SKM-1 treated with dmso at 0.1 percent for 144 hours (cell line): ENCODE results near the gene PRSS27.

Source experiments
- DNase-seq: peaks from one replicate; lab custom pipeline; 2025; ENCODE audit not compliant: unreplicated experiment; lab: John Stamatoyannopoulos, UW

PRSS27 gene

DNA sequence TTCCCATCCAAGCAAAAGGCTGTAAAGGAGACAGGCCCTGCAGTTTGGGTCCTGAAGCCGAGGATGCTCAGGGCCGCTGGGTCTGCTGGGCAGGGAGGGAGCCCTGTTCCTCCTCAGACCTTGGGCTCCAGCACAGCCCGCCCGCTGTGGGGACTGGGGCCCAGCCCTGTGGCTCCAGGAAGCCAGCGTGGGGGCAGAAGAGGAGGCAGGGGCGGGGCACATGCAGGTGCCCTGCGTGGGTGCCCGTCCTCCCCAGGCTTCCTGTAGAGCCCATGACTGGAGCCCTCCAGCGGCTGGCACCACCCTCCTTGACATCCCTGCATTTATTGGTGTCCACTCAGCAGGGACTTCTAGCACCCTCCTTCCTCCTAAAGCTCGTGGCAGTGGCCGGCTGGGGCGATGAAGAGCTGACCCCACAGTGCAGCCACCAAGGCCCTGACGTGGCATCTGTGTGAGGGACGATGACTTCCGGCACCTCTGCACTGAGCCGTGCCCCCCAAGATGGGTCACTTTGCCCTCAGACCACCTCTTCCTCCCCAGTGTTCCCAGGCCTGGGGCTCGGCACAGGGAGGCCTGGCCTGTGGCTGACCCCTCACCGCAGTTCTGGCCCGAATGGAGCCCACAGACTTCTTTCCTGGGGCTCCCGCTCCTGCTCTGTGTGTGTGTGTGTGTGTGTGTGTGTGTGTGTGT is 9.9 kb downstream of the PRSS27 start:
- no peak for DNase-seq

DNA sequence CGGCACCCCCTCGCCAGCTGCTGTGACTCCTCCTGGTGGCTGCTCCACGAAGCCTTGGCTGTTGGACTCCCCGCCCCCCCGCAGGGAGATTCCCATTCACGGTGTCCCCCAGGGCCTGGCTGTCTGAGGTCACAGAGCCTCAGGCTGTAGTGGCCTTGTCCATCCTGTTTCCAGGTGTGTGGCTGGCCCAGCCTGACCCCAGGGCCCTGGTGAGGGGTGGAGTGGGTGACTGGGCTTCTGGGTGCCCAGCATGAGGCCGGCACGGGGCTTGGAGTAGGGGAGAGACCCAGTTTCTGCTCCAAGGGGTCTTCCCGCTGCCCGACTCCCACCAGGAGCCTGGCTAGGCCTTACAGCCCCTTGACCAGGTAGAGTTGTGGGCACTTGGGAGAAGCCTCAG is 10.4 kb downstream of the PRSS27 start:
- no peak for DNase-seq

DNA sequence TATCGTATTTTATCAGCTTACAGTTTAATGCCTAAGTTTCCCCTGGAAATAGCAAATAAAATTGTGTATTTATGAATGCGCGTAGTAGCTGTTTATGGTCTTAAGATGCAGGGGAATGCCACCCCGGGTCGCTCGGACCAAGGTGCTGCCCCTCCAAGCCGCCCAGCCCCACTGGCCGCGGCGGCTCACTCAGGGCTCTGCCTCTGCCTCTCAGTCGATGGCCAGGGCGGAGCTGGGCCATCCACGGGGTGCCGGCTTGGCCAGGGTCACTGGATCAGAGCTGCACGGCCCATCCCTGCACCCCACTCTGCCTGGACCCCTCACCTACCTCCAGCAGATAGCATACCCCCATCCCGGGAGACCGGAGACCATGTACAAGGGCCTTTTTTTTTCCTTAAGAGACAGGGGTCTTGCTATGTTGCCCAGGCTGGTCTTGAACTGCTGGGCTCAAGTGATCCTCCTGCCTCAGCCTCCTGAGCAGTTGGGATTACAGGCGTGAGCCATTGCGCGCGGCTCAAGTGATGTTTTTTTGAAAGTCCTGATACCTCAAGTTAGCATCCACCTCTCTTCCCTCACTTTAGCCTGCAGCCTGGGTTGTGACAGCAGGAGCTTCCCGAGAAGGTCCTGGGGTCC is 11.0 kb downstream of the PRSS27 start:
- DNase-seq, result no peak

DNA sequence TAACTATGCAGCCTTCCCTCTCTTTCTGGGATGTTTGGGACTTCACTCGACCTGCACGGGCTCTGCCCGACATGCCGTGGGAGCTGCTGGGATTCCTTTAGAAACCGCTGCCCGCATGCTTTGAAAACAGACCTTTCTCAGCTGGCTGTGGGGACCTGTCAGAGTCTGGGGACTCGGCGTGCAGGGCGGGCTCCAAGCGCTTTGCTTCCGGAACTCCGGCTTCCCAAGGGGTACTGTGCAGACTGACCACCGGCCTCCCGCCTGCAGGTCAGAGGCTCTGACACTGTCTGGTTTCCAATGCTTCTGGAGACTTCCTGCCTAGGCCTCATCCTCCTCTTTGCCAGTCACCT is 11.8 kb downstream of the PRSS27 start:
- DNase-seq, result no peak

DNA sequence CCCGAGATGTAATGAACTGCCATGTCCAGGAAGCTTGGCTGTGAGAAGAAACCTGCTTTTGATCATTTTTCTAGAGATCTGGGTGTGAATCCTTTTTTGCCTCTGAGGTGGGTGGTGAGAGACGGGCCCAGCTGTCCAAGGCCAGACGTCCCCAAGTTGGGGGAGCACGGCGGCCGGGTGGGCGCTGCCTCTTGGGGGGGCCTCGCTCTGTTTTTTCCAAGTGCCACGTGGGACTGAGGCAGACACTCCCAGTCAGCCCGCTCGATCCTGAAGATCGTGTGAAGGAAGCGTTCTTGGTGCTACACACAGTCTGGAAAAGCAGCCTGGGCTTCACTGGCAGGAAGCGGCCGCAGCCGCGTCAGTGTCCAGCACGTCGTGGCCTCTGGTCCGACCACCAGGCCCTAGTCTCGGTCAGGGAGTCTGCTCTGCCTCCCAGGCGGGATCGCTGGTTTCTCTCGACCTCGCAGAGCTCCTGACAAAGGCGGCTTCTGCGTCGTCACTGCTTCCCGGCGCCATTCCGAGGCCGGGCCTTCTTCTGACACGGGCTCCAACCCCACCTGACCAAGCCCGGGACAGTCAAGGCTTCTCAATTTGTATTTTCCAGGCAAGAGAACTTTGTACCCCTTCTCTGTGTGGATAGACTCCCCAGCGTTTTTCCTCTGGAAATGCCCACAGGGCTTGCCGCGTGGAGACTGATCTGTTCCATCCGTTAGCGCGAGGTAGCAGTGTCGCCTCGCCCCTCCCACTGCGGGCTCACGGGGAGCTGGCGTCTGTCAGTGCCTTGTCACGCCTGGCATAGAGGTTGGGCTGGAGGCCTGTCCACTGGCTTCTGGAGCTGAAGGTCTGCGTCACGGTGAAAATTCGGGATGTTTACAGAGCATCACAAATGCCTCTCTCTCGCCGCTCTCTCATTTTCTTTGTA is 12.4 kb downstream of the PRSS27 start:
- DNase-seq, result no peak

DNA sequence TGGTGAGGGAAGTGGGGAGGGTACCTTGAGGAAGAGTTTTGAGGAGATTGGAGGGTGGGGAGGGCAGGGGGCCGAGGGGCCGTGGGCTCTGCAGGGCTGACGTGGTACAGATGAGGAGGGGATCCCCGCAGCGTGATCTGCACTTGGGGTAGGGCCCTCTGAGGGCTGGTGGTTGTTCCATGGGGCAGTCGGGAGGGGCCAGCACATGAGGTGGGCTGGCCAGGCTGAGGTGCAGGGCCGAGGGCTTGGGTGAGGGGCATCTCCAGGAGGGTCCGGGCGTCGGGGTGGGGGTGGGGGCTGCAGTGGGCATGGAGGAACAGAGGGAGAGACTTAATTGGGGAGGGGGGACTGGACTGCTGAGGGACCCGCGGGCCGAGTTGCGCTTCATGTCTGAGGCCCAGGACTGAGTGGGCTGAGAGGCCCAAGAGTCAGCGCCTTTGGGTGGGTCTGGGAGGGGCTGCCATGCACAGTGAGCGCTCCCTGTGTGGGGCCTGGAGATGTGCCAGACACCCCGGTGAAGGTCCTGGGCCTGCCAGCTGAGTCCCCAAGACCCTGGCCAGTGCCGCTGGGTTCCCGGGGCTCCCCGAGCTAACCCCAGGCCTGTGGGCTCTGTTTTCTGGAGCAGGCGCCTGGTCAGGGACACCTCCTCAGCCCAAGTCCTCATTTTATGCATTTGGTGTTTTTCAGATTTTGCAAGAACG is 13.3 kb downstream of the PRSS27 start:
- DNase-seq, result no peak

DNA sequence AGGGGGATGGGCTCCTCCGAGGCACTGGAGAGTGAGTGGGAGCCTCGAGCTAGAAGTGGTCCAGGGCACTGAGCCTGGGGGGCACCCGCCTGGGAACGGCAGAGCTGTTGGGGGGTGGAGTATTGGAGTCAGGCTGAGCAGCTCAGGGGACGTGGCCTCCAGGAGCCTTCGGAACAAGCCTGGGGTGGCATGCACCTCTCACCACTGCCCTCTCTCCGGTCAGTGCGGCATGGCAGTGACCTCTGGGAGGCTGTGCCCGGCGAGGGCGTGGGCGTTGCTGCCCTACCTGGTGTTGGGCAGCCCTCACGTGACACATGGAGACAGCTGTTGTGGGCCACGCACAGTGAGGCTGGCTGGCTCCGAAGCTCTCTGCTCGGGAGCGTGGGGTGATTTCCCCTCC is 13.9 kb downstream of the PRSS27 start:
- DNase-seq, result no peak

DNA sequence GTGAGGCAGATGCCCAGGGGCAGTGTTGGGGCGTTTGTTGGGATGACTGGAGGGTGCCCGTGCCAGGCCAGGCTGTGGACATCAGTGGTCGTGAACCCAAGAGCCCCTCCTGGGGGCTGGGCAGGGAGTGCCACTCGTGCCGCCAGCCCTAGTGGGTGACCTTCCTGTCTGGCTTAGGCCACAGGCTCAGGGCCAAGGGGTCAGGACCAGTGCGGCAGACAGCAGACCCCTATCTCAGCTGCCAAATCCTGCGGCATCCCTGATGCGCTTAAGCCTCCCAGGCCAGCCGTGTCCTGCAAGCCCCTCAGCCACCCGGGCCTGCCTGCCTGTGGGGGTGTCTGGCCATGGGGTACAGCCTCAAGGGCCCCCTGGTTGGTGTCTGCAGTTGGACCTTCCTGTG is 14.7 kb downstream of the PRSS27 start:
- DNase-seq, result no peak

DNA sequence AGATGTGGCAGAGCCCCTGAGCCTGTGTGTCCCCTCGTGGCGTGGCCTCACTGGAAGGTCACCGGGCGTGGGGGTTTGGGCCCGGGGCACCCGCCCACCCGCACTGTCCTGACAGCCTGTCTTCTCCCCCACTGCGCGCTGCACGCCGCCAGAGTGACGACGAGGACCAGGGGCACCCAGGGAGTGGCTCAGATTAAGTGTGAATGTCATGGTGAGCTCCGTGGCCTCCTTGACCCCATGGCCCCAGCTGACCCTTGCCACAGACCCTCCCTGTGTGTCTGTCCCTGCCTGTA is 15.1 kb downstream of the PRSS27 start:
- DNase-seq, result no peak

DNA sequence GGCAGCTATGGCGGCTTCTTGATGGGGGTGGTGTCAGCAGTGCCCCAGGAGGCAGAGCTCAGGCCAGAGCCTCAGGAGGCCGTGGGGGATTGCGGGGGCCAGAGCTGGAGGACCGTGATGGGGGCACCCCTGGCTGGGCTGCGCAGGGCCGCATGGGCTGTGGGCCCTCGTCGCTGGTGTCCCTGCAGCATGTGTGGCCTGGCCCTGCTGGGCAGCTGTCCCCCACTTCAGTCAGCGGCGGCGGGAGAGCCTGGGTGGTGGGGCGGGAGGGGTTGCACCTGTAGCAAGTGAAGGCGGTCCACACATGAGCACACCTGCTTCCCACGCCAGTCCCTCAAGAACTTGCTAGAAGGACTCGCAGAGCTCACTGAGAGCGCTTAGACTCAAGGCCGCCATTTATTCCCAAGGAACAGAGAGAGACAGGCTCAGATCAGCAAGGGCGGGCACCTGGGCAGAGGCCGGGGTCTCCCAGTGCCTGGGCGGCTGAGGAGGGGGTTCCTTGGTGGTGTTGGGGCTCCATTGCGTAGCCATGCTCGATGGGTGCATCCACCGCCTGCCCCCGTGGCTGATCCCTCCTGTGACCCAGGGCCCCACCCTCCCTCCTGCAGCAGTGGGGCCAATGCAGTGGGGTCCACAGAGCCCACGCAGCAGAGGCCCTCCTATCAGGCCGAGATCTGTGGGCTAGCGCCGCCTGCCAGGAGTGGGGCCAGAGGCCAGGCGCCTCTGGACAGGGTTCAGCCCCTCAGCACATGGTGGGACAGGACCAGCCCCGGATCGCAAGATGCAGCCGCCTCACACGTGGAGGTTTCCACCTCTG is 15.7 kb downstream of the PRSS27 start:
- no peak for DNase-seq

DNA sequence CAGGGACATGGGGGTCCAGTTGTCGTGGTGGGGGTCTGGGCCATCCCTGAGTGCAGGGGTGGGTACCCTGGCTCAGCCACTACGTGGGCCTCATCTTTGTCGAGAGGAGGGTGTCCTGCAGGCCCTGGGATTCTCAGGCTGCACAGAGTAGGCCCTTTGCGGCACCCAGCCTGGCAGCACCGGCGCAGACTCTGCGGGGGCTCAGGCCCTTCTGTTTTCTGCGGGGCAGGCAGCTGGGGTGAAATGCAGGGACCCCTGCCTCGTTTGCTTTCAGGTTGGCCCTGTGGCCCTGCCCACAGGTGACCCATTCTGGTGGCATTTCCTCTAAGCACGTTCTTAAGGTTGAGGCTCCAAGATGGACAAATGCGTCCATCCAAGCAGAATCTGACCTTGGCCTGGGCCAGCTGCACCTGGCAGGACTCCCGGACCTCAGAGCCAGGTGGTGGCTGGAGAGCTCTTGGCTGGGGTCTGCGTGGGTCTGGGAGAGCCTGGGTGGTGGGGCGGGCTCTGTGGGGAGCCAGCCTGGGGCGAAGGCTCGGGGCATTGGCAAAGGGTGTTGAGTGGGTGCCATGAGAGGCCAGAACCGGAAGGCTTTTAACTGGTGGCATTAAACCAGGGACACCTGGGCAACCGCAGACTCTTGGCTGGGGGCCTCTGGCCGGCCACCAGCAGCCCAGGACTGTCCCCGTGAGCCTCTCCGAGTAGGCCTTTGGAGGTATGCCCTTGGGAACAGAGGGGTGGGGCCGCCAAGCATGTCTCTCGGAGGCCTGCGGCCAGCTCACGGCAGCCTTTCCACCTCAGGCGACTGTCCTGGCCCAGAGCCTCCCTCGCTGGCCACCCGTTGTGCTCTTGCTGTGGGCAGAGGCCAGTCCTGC is 16.9 kb downstream of the PRSS27 start:
- DNase-seq, result no peak

DNA sequence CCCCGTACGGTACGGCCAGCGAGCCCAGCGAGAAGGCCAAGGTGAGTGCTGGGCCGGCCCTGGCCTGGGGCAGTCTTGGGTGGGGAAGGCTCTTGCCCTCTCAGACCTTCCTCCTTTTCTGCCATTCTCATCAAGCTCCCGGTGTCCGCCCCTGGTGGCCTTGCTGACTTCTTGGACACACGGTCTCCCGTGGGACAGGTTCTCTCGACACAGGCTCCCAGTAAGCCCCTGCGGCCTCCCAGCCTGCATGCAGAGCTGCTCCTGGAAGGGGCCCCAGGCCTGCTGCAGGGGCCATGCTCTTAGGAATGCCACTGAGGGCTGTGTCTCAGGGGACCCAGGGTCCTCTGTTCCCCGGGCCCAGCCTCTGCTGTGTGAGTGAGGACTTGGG is 17.6 kb downstream of the PRSS27 start:
- DNase-seq, result no peak

DNA sequence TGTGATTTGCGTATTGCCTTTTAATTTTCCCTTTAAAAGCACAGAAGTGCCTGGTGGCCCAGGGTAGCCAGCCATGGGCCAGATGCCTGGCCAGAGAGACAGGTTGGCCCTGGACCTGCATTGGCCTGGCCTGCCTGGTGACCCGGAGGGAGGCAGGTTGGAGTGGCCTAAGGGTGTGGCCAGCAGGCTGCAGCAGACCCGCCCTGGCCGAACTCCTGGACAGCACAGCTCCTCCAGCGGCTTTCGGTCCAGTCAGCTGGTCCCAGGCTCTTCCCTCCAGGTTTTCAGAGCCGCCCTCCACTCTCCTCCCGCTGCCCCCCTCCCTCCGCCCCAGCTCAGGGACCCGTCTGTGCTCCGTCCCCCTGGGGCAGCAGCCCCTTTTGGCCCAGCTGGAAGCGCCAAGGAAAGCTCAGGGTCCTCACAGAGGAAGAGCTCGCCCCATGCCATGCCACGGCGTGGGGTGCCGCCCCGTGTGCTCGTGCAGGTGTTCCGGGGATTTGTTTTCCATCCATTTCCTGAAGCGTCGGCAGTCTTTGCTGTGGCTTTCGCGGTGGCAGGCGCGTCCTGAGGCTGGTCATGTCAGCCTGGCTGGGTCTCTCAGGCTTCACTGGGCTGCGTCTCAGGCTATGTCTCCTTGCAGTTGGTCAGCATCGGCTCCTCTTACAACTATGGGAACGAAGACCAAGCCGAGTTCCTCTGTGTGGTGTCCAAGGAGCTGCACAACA is 18.1 kb downstream of the PRSS27 start:
- no peak for DNase-seq

DNA sequence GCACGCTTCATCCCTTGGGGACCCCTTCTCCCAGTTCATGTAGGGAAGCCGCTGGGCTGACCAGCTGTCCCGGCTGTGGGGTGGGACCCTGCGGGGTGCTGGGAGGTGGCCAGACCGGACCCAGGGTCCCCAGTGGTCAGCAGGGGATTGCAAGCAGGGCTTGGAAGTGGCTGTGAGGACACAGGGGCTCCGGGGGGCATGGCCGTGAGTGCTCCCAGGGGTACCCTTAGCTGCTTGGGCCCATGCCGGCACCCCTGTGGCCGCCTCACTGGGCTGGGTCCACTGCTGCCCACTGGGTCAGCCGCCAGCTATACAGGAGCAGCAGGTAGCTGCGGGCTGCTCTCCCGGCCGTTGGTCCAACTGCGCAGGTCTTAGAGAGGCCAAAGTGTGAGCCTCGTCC is 18.8 kb downstream of the PRSS27 start:
- DNase-seq, result no peak

DNA sequence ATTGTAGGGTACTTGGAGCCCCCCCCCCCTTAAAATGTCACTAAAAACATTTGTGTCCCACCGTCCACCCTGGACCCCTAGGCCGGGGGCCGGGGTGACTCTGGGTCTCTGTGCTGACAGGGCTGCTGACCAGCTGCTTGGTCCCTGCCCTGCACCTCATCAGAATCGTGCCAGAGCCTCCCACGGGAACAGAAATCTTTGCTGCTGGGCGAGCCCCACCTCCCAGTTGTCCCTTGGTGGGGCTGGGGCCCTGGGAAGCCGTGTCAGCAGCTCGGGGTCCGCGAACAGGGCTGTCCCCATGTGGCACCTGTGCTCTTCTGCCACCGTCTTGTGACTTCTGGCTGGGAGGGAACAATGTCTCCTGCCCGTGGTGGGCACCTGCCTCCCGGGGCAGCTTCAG is 19.2 kb downstream of the PRSS27 start:
- no peak for DNase-seq

DNA sequence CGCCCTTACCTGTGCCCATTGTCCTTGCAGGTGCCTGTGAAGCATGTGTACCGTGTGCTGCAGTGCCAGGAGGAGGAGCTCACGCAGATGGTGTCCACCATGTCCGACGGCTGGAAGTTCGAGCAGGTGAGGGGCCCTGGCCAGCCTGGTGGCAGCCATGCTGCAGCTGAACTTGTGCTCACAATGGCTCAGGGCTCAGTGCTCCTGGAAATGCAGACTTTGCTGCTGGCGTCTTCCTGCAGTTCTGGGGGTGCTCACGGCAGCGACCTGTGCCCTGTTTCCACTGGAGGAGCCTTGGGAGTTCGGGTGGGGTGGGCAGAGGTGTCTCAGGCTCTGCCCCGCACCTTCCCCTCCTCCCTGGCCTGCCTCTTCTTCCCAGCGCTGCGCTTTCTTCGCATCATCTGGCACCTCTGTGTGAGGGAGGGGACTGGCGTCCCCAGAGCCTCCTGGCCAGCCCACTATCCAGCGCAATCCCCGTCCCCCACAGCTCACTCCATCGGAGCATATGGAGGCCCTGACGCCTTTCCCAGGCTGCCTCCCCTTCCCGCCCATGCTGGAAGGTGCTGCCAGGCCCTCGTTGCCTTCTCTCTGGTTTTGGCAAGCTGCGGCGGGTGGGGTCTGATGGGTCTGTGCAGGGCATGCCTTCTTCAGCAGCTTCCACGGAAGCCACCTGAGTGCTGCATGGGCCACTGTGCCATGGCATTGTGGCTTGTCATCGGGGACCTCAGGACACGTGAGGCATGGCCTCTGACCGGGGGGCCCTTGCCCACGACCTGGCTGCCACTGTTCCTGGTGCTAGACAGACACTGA is 20.0 kb downstream of the PRSS27 start:
- DNase-seq, result no peak

DNA sequence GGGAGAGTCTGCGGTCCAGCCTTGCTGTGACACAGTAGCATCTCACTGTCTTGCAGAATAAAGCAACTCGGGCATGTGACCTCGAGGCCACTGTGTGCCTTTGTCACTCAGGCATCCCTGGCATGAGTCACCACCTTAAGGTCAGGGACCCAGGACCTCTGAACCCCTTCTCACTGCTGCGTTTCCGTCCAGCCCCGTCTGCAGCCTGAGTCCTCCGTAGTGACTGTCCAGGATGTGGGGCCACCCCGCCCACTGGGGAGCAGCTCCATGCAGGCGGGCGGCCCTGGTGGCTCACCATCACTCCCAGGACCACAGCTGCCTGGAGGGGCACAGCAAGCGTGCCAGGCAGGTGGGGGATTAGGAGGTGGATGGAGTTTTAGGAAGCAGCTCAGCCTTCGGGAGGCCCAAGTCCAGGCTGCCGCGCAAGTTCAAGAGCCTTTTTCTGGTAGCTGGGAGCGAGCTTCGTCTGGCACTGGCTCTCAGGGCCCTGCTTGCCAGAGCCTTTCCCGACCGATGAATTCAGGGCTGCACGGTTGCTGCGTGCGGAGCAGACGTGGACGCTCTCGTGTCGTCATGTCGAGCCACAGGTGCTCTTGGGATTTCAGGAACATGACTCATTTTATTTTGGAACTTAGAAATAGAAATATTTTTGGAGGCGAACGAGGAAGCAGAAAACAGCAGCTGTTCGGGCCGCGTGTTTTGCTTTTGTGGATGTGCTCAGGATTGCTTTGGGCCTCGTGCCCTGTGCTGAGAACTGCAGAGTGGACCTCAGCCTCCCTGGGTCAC is 20.9 kb downstream of the PRSS27 start:
- DNase-seq, result no peak
